ENCODE measurements around the gene CLC.

DNA sequence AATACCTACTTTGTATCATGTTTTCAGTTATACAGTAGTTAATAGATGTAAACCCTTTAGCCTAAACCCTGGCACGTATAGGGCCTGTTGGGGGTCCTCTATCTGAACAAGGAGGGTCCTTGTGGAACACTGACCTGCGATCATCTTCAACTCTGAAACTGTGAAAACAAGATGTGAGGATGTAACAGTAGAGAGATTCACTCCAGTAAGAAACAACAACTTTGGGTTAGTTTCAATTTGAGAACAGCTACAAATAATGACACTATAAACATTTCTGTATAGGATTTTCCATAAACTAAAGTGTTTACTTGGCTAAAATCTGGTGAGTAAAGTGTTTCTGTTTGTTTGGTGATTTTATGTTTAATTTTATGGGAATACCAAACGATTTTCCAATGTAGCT lies 2.1 kb downstream of the CLC start:
- no peak for TF ChIP-seq CTCF (IDR thresholded peaks at IDR 0.05)
- TF ChIP-seq POLR2A (IDR thresholded peaks at IDR 0.05) = no peak
- no peak for TF ChIP-seq POLR2AphosphoS5 (IDR thresholded peaks at IDR 0.05)

All from prostate gland (tissue), 2 donors.